HEK293T (cell line): Measurements from ENCODE around the gene ARHGEF10L.

ENCODE experiments used
- FOXM1 ChIP-seq: fragments of 450-650 bp; IDR thresholded peaks from 2 replicates; pipeline ENCODE4 v1.6.1; 2017; ENCODE audit warnings: mild to moderate bottlenecking, borderline replicate concordance
- HDGF ChIP-seq: fragments of 450-650 bp; IDR thresholded peaks from 2 replicates; pipeline ENCODE4 v1.6.1; 2017; ENCODE audit warnings: antibody characterized with exemption, borderline replicate concordance
- SP1 ChIP-seq: fragments of 450-650 bp; IDR thresholded peaks from 2 replicates; pipeline ENCODE4 v1.6.1; 2017

GRCh38 chr1:17611991-17612390 is 72.5 kb downstream of the ARHGEF10L start:
- TF ChIP-seq HDGF (no peak), FOXM1 (no peak), SP1 (no peak)
